ENCODE data around the gene MAOB. TPM values are rescaled to one million over a fixed set of nuclear protein-coding genes. Genes with fewer than 3 reads are reported as not detected.

Gene MAOB
- total and polyA plus RNA-seq, 10 of the 15 experiments (the other 5 are each of a cell fraction or from before 2014, with no cell fraction given), result 0.21 TPM; not detected in 9

DNA sequence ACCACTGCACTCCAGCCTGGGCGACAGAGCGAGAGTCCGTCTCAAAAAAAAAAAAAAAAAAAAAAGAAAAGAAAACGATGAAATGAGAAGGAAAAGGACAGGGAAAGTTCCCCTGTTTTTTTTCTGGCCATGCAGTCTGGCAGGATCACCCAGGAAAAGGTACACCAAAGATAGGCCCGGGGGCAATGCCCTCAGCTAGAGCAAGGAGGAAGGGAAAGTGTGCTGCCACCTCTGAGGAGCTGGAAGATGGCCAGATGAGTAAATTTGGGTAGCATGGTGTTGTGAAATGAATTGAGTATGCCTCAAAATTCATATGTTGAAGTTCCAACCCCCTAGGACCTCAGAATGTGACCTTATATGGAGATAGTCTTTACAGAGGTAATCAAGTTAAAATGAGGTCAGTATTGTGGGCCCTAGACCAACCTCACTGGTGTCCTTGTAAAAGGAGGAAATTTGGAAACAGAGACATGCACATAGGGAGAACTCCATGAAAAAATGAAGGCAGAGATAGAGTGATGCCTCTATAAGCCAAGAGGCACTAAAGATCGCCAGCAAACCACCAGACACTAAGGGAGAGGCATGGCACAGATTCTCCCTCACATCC lies 28.9 kb downstream of the MAOB start (continued):
- no peak for TF ChIP-seq MTA2 (IDR thresholded peaks at IDR 0.05; ENCODE audit: low read depth)

DNA sequence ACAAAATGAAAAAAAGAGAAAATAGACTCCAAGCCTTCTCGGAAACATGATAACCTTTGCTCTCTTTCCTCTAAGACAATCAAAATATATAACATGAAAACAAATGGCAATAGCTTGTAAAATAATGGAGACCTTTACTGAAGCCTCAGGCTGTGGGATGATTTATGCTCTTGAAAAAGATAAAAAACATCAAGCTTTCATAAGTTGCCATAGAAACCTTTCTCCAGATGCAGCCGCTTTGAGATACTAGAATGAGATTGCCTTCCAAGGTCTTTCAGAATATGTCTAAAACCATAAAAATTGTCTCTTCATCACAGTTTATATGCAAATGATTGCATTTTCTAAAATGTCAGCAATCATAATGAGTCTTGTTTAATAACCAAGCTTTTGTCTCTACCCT lies 31.6 kb downstream of the MAOB start:
- H3K4me3 ChIP-seq, result no peak overlapping the region
- SMC1A ChIA-PET (ENCODE audit: uncharacterized antibody, unreplicated experiment), result interaction anchor here (1.1 kb wide), 1 partner anchor 13 kb away, joined by 3 read pairs; no protein-coding TSS in a partner anchor
- no peaks in the 10 kb centered on the region for H4K20me1 ChIP-seq (ENCODE audit: control insufficient read depth, insufficient read depth)
- H3K36me3 ChIP-seq (ENCODE audit: control insufficient read depth in 2 of 2, insufficient read depth in 2 of 2, low read length in 1 of 2), result no peaks in the 10 kb centered on the region
- H3K4me2 ChIP-seq (ENCODE audit: control insufficient read depth, insufficient read depth), result no peak overlapping the region
- WGBS (ENCODE audit: insufficient coverage, insufficient replicate concordance, low lambda C conversion rate, missing lambda C conversion rate), result 60% methylated on average over 2 of the region's 2 CpGs
- in situ Hi-C loops (cut with MboI), result no loop called here
- H3K27me3 ChIP-seq (replicated peaks in 1 of 2; ENCODE audit: control insufficient read depth in 2 of 2, insufficient read depth in 2 of 2, low read length in 1 of 2), result no peaks in the 10 kb centered on the region
- no peaks in the 10 kb centered on the region for H3K9me3 ChIP-seq (replicated peaks; ENCODE audit: control insufficient read depth, insufficient read depth, low read length)
- CTCF ChIA-PET, result no interaction called here
- RAD21 ChIA-PET (ENCODE audit: unreplicated experiment), result no interaction called here
- no peaks in the 10 kb centered on the region for H3K79me2 ChIP-seq (ENCODE audit: control insufficient read depth, insufficient read depth, low read length)
- no peak for ATAC-seq
- H2AFZ ChIP-seq (ENCODE audit: control insufficient read depth, low read depth, low read length), result no peak overlapping the region
- POLR2A ChIA-PET, result no interaction called here
- BruUV-seq (replicated peaks), result no TSS peak
- H3K27ac ChIP-seq (ENCODE audit: control insufficient read depth, insufficient read depth), result no peak overlapping the region
- intact Hi-C loops (cut with micrococcal nuclease; ENCODE audit: unreplicated experiment), result no loop called here
- DNase-seq (ENCODE audit: low read depth, low spot score), result no peak
- no peak for FAIRE-seq
- H3K9ac ChIP-seq (ENCODE audit: control insufficient read depth, insufficient read depth, low read length), result no peak overlapping the region
- H3K4me1 ChIP-seq (ENCODE audit: control insufficient read depth, insufficient read depth, low read length), result no peaks in the 10 kb centered on the region
- no peak for TF ChIP-seq WRNIP1 (IDR thresholded peaks at IDR 0.05; ENCODE audit: borderline replicate concordance, low read depth, low read length)
- no peak for TF ChIP-seq GATAD2B (conservative IDR thresholded peaks at IDR 0.05; ENCODE audit: low read depth)
- TF ChIP-seq POLR2AphosphoS5 (IDR thresholded peaks at IDR 0.05; ENCODE audit: low read length), result no peak
- TF ChIP-seq, protein P1, sequence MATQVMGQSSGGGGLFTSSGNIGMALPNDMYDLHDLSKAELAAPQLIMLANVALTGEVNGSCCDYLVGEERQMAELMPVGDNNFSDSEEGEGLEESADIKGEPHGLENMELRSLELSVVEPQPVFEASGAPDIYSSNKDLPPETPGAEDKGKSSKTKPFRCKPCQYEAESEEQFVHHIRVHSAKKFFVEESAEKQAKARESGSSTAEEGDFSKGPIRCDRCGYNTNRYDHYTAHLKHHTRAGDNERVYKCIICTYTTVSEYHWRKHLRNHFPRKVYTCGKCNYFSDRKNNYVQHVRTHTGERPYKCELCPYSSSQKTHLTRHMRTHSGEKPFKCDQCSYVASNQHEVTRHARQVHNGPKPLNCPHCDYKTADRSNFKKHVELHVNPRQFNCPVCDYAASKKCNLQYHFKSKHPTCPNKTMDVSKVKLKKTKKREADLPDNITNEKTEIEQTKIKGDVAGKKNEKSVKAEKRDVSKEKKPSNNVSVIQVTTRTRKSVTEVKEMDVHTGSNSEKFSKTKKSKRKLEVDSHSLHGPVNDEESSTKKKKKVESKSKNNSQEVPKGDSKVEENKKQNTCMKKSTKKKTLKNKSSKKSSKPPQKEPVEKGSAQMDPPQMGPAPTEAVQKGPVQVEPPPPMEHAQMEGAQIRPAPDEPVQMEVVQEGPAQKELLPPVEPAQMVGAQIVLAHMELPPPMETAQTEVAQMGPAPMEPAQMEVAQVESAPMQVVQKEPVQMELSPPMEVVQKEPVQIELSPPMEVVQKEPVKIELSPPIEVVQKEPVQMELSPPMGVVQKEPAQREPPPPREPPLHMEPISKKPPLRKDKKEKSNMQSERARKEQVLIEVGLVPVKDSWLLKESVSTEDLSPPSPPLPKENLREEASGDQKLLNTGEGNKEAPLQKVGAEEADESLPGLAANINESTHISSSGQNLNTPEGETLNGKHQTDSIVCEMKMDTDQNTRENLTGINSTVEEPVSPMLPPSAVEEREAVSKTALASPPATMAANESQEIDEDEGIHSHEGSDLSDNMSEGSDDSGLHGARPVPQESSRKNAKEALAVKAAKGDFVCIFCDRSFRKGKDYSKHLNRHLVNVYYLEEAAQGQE (IDR thresholded peaks at IDR 0.05; ENCODE audit: low read depth, low read length), result no peak
- no peak for TF ChIP-seq KAT2A (conservative IDR thresholded peaks at IDR 0.05; ENCODE audit: control insufficient read depth, low read depth, low read length)
- TF ChIP-seq, protein P2, sequence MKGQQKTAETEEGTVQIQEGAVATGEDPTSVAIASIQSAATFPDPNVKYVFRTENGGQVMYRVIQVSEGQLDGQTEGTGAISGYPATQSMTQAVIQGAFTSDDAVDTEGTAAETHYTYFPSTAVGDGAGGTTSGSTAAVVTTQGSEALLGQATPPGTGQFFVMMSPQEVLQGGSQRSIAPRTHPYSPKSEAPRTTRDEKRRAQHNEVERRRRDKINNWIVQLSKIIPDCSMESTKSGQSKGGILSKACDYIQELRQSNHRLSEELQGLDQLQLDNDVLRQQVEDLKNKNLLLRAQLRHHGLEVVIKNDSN (IDR thresholded peaks at IDR 0.05; ENCODE audit: borderline replicate concordance, extremely low read length, insufficient read depth, low read depth, low read length), result no peak
- TF ChIP-seq, protein P3, sequence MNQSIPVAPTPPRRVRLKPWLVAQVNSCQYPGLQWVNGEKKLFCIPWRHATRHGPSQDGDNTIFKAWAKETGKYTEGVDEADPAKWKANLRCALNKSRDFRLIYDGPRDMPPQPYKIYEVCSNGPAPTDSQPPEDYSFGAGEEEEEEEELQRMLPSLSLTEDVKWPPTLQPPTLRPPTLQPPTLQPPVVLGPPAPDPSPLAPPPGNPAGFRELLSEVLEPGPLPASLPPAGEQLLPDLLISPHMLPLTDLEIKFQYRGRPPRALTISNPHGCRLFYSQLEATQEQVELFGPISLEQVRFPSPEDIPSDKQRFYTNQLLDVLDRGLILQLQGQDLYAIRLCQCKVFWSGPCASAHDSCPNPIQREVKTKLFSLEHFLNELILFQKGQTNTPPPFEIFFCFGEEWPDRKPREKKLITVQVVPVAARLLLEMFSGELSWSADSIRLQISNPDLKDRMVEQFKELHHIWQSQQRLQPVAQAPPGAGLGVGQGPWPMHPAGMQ (IDR thresholded peaks at IDR 0.05; ENCODE audit: borderline replicate concordance), result no peak
- TF ChIP-seq NFYA (IDR thresholded peaks at IDR 0.05; ENCODE audit: borderline replicate concordance, low read depth, low read length), result no peak
- TF ChIP-seq RAD51 (IDR thresholded peaks at IDR 0.05), result no peak
- TF ChIP-seq MYC (IDR thresholded peaks at IDR 0.05; ENCODE audit: insufficient read depth, insufficient read length, insufficient replicate concordance, low read length, severe bottlenecking), result no peak
- TF ChIP-seq, protein P4, sequence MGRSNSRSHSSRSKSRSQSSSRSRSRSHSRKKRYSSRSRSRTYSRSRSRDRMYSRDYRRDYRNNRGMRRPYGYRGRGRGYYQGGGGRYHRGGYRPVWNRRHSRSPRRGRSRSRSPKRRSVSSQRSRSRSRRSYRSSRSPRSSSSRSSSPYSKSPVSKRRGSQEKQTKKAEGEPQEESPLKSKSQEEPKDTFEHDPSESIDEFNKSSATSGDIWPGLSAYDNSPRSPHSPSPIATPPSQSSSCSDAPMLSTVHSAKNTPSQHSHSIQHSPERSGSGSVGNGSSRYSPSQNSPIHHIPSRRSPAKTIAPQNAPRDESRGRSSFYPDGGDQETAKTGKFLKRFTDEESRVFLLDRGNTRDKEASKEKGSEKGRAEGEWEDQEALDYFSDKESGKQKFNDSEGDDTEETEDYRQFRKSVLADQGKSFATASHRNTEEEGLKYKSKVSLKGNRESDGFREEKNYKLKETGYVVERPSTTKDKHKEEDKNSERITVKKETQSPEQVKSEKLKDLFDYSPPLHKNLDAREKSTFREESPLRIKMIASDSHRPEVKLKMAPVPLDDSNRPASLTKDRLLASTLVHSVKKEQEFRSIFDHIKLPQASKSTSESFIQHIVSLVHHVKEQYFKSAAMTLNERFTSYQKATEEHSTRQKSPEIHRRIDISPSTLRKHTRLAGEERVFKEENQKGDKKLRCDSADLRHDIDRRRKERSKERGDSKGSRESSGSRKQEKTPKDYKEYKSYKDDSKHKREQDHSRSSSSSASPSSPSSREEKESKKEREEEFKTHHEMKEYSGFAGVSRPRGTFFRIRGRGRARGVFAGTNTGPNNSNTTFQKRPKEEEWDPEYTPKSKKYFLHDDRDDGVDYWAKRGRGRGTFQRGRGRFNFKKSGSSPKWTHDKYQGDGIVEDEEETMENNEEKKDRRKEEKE (IDR thresholded peaks at IDR 0.05), result no peak
- TF ChIP-seq ZNF274 (IDR thresholded peaks at IDR 0.05; ENCODE audit: insufficient read depth, insufficient read length), result no peak
- no peak for TF ChIP-seq POLR2AphosphoS2 (IDR thresholded peaks at IDR 0.05; ENCODE audit: low read depth, low read length)
